IMR-90 (cell line): ENCODE measurements around the gene UBALD1. TPM values are rescaled to one million over a fixed set of nuclear protein-coding genes. Genes with fewer than 3 reads are reported as not detected.

Source experiments
- ATAC-seq: fragments of 200-7000 bp; cut with Tn5 transposase; 2 replicates; pipeline ENCODE4 v1.9.1; 2020; ENCODE audit warnings: low read depth, mild to moderate bottlenecking, moderate library complexity
- BruUV-seq: library from RNA; stranded (reverse); fragments of 400-500 nt; replicated peaks from 2 replicates; lab custom pipeline; 2021; lab: Mats Ljungman, UMichigan
- CTCF ChIA-PET: fragments of 300-600 bp; formaldehyde crosslinking; extraction: SDS; loops from one replicate; lab custom pipeline; 2021; ENCODE audit warnings: antibody characterized with exemption; lab: Yijun Ruan, JAX
- POLR2A ChIA-PET: fragments of 300-600 bp; sonication (Branson Sonifier 250); formaldehyde crosslinking; loops from one replicate; lab custom pipeline; 2022; ENCODE audit warnings: antibody characterized with exemption; ENCODE audit not compliant: unreplicated experiment; lab: Charles Lee
- DNase-seq: peaks from one replicate; pipeline ENCODE4 v3.0.0; 2013
- H2AFZ ChIP-seq: replicated peaks from 2 replicates; pipeline ENCODE3; 2013; ENCODE audit warnings: low read length, mild to moderate bottlenecking; ENCODE audit not compliant: poor library complexity
- H2AK5ac ChIP-seq: 2 replicates; pipeline ENCODE4 v1.6.1; 2013; ENCODE audit warnings: low read depth, low read length, inconsistent platforms
- H2AK9ac ChIP-seq: replicated peaks from 2 replicates; pipeline ENCODE3; 2013; ENCODE audit warnings: mild to moderate bottlenecking, low read depth, low read length, moderate library complexity; ENCODE audit not compliant: poor library complexity
- H2BK120ac ChIP-seq: 2 replicates; pipeline ENCODE4 v1.6.1; 2013; ENCODE audit warnings: low read depth, low read length, inconsistent platforms
- H2BK15ac ChIP-seq: 3 replicates; pipeline ENCODE4 v1.6.1; 2013; ENCODE audit warnings: low read depth, low read length, inconsistent platforms
- H2BK20ac ChIP-seq: 2 replicates; pipeline ENCODE4 v1.6.1; 2013; ENCODE audit warnings: low read depth, mild to moderate bottlenecking, inconsistent platforms, low read length, moderate library complexity
- H2BK5ac ChIP-seq: 2 replicates; pipeline ENCODE4 v1.6.1; 2013; ENCODE audit warnings: mild to moderate bottlenecking, low read depth, low read length, inconsistent platforms; ENCODE audit not compliant: poor library complexity, severe bottlenecking
- H3K14ac ChIP-seq: replicated peaks from 2 replicates; pipeline ENCODE4 v1.6.1; 2013; ENCODE audit warnings: low read depth, low read length, inconsistent platforms
- H3K18ac ChIP-seq: 2 replicates; pipeline ENCODE4 v1.6.1; 2013; ENCODE audit warnings: low read depth, low read length, control low read depth
- H3K23ac ChIP-seq: 2 replicates; pipeline ENCODE4 v1.6.1; 2013; ENCODE audit warnings: low read depth, low read length, inconsistent platforms
- H3K27ac ChIP-seq: 2 replicates; pipeline ENCODE4 v1.5.1; 2013; ENCODE audit warnings: mild to moderate bottlenecking, control low read depth, low read length; ENCODE audit not compliant: insufficient read depth
- H3K27me3 ChIP-seq: 2 replicates; pipeline ENCODE4 v1.6.1; 2013; ENCODE audit warnings: low read length; ENCODE audit not compliant: control insufficient read depth, insufficient read depth
- H3K36me3 ChIP-seq: 2 replicates; pipeline ENCODE4 v1.6.1; 2013; ENCODE audit warnings: low read length, mixed read lengths; ENCODE audit not compliant: control insufficient read depth, insufficient read depth
- H3K4ac ChIP-seq: 2 replicates; pipeline ENCODE4 v1.6.1; 2013; ENCODE audit warnings: low read depth, low read length, inconsistent platforms
- H3K4me1 ChIP-seq: 2 replicates; pipeline ENCODE4 v1.6.1; 2013; ENCODE audit warnings: low read length, mixed read lengths; ENCODE audit not compliant: control insufficient read depth, insufficient read depth
- H3K4me2 ChIP-seq: 2 replicates; pipeline ENCODE4 v1.6.1; 2013; ENCODE audit warnings: low read depth, mild to moderate bottlenecking, control low read depth, low read length, moderate library complexity
- H3K4me3 ChIP-seq: 2 replicates; pipeline ENCODE4 v1.5.1; 2013; ENCODE audit warnings: low read depth, mild to moderate bottlenecking, control low read depth, low read length, moderate library complexity; ENCODE audit not compliant: insufficient read depth
- H3K56ac ChIP-seq: 2 replicates; pipeline ENCODE4 v1.6.1; 2013; ENCODE audit warnings: low read length, inconsistent platforms; ENCODE audit not compliant: insufficient read depth; ENCODE audit errors: extremely low read depth
- H3K79me1 ChIP-seq, 2 experiments: 2 replicates each; pipeline ENCODE4 v1.6.1; 2013; ENCODE audit warnings: low read length in 2 of 2, inconsistent platforms in 1 of 2, low read depth in 1 of 2
- H3K9ac ChIP-seq: 2 replicates; pipeline ENCODE4 v1.6.1; 2013; ENCODE audit warnings: low read depth, low read length, control low read depth
- H3K9me1 ChIP-seq: 2 replicates; pipeline ENCODE4 v1.6.1; 2013; ENCODE audit warnings: low read length, inconsistent platforms; ENCODE audit not compliant: insufficient read depth
- H3K9me3 ChIP-seq: 2 replicates; pipeline ENCODE4 v1.6.1; 2013; ENCODE audit warnings: low read length; ENCODE audit not compliant: control insufficient read depth, insufficient read depth
- H4K20me1 ChIP-seq: 2 replicates; pipeline ENCODE4 v1.6.1; 2013; ENCODE audit warnings: low read length, inconsistent platforms; ENCODE audit not compliant: insufficient read depth
- H4K5ac ChIP-seq: 2 replicates; pipeline ENCODE4 v1.6.1; 2013; ENCODE audit warnings: mild to moderate bottlenecking, low read depth, low read length, control low read depth
- H4K8ac ChIP-seq, 2 experiments: 2 replicates each; pipeline ENCODE4 v1.6.1; 2013; ENCODE audit warnings: low read depth in 2 of 2, low read length in 2 of 2, control low read depth in 1 of 2, inconsistent platforms in 1 of 2
- H4K91ac ChIP-seq: 2 replicates; pipeline ENCODE4 v1.6.1; 2013; ENCODE audit warnings: low read depth, low read length, inconsistent platforms; ENCODE audit not compliant: insufficient read depth
- BHLHE40 ChIP-seq: fragments of 150-350 bp; IDR thresholded peaks from 2 replicates; pipeline ENCODE4 v1.6.1; 2016; ENCODE audit warnings: mild to moderate bottlenecking, low read depth, low read length
- CEBPB ChIP-seq: IDR thresholded peaks from 2 replicates; pipeline ENCODE4 v1.6.1; 2012; ENCODE audit warnings: low read depth, low read length, improper control_type of control experiment
- CHD1 ChIP-seq: IDR thresholded peaks from 2 replicates; pipeline ENCODE4 v1.6.1; 2012; ENCODE audit warnings: low read depth, low read length, improper control_type of control experiment
- ELK1 ChIP-seq: fragments of 150-350 bp; IDR thresholded peaks from 2 replicates; pipeline ENCODE4 v1.6.1; 2016; ENCODE audit warnings: low read depth, mild to moderate bottlenecking, low read length, moderate library complexity, borderline replicate concordance
- FOS ChIP-seq: fragments of 150-350 bp; IDR thresholded peaks from 2 replicates; pipeline ENCODE4 v1.6.1; 2016; ENCODE audit warnings: low read depth, low read length
- MAFK ChIP-seq: IDR thresholded peaks from 2 replicates; pipeline ENCODE4 v1.6.1; 2012; ENCODE audit warnings: low read depth, low read length, improper control_type of control experiment
- MAZ ChIP-seq: IDR thresholded peaks from 2 replicates; pipeline ENCODE4 v1.6.1; 2012; ENCODE audit warnings: low read depth, mild to moderate bottlenecking, low read length, improper control_type of control experiment, moderate library complexity, borderline replicate concordance
- MXI1 ChIP-seq: IDR thresholded peaks from 2 replicates; pipeline ENCODE4 v1.6.1; 2012; ENCODE audit warnings: low read depth, mild to moderate bottlenecking, low read length, moderate library complexity, borderline replicate concordance
- POLR2A ChIP-seq: IDR thresholded peaks from 2 replicates; pipeline ENCODE4 v1.6.1; 2012; ENCODE audit warnings: mild to moderate bottlenecking, low read depth, low read length
- RAD21 ChIP-seq: IDR thresholded peaks from 2 replicates; pipeline ENCODE4 v1.6.1; 2012; ENCODE audit warnings: low read length, improper control_type of control experiment
- RCOR1 ChIP-seq: IDR thresholded peaks from 2 replicates; pipeline ENCODE4 v1.6.1; 2012; ENCODE audit warnings: mild to moderate bottlenecking, low read length, improper control_type of control experiment; ENCODE audit not compliant: insufficient replicate concordance
- RFX5 ChIP-seq: IDR thresholded peaks from 2 replicates; pipeline ENCODE4 v1.8.0; 2012; ENCODE audit warnings: low read depth, mild to moderate bottlenecking, low read length, moderate library complexity
- SMC3 ChIP-seq: fragments of 150-350 bp; IDR thresholded peaks from 2 replicates; pipeline ENCODE4 v1.6.1; 2016; ENCODE audit warnings: low read depth, mild to moderate bottlenecking, antibody characterized with exemption, low read length, moderate library complexity
- WGBS, 2 experiments: methylation state at CpG; one replicate each; pipeline versions ENCODE4 v1.1.5 to v1.1.7; 2013; ENCODE audit warnings: missing lambda C conversion rate in 2 of 2; ENCODE audit not compliant: insufficient read length in 1 of 2; ENCODE audit errors: extremely low coverage in 2 of 2; 5-methylcytosine and 5-hydroxymethylcytosine counted together
- dilution Hi-C: fragments of 300-500 bp; cut with HindIII; formaldehyde crosslinking; loops from one replicate; pipeline ENCODE4 v1.14.3; 2018; ENCODE audit warnings: low sequenced_read_pairs; ENCODE audit not compliant: unreplicated experiment
- in situ Hi-C: fragments of 300-500 bp; cut with MboI; formaldehyde crosslinking; loops from 3 replicates; pipeline ENCODE4 v1.14.3; 2019; ENCODE audit warnings: low sequenced_read_pairs, inconsistent platforms, mixed read lengths
- intact Hi-C: fragments of 100-400 bp; cut with micrococcal nuclease; formaldehyde crosslinking; loops from 2 replicates; pipeline ENCODE4 v1.10.0; 2022
- polyA plus RNA-seq, 3 experiments: library from polyadenylated mRNA; depleted of rRNA; stranded (reverse); fragments of >200 nt; gene quantifications; 2 replicates each; pipeline ENCODE4 v1.2.3, GENCODE V29; 2012; ENCODE audit warnings: low replicate concordance in 1 of 3
- total RNA-seq: library from RNA; depleted of rRNA; stranded (reverse); fragments of >200 nt; gene quantifications from 2 replicates; pipeline ENCODE4 v1.2.3, GENCODE V29; 2012
- TF ChIP-seq, protein P1 (sequence below): conservative IDR thresholded peaks from 2 replicates; pipeline ENCODE4 v1.5.1; 2012; ENCODE audit warnings: mild to moderate bottlenecking, low read depth, low read length, improper control_type of control experiment
- TF ChIP-seq, protein P2 (sequence below): fragments of 150-350 bp; IDR thresholded peaks from 2 replicates; pipeline ENCODE4 v1.6.1; 2017; ENCODE audit warnings: mild to moderate bottlenecking, antibody characterized with exemption, low read length, low read depth

The UBALD1 gene
- total and polyA plus RNA-seq, 2 of the 4 experiments (the other 2 are of a cell fraction), result 1.3 to 14.5 TPM

- intact Hi-C loops, result loop anchor here (2.0 kb wide), 1 partner anchor 344 kb away; no protein-coding TSS in a partner anchor
- H2AK5ac ChIP-seq, result peak overlapping the region; percentile 57; the same call in 1 of the 2 replicates
- H3K9me1 ChIP-seq, result peaks cover 8% of the 10 kb centered on the region
- H4K20me1 ChIP-seq, result peaks cover 51% of the 10 kb centered on the region
- H3K9ac ChIP-seq, result peak overlapping the region; percentile 97
- H2AFZ ChIP-seq, result peak overlapping the region; percentile 98
- peak overlapping the region; percentile 99 for H3K27ac ChIP-seq
- no peak overlapping the region for H4K8ac ChIP-seq
- H3K79me1 ChIP-seq, result peaks cover 16 to 61% of the 10 kb centered on the region in 2 experiments
- no peak for ATAC-seq
- H3K4me2 ChIP-seq, result peak overlapping the region; percentile 100
- no peak overlapping the region for H3K56ac ChIP-seq
- no peak overlapping the region for H2BK5ac ChIP-seq
- H3K23ac ChIP-seq, result peak overlapping the region; percentile 79
- no peak overlapping the region for H4K5ac ChIP-seq
- dilution Hi-C loops, result no loop called here
- no peaks in the 10 kb centered on the region for H3K9me3 ChIP-seq
- peaks cover 13% of the 10 kb centered on the region; the same call in 1 of the 2 replicates for H3K36me3 ChIP-seq
- H3K4me3 ChIP-seq, result peak overlapping the region; percentile 100
- DNase-seq, result no peak
- H2BK20ac ChIP-seq, result no peak overlapping the region
- no peak overlapping the region for H3K18ac ChIP-seq
- H2AK9ac ChIP-seq, result peak overlapping the region; percentile 78
- no peaks in the 10 kb centered on the region for H3K27me3 ChIP-seq
- in situ Hi-C loops, result no loop called here
- no peak overlapping the region for H2BK120ac ChIP-seq
- H3K14ac ChIP-seq, result peak overlapping the region; percentile 74
- ChIA-PET CTCF (no interaction called here), POLR2A (no interaction called here)
- H3K4ac ChIP-seq, result peak overlapping the region; percentile 85
- no peak overlapping the region; the same call in 1 of the 2 replicates for H4K91ac ChIP-seq
- peaks cover 25% of the 10 kb centered on the region for H3K4me1 ChIP-seq
- H2BK15ac ChIP-seq, result no peak overlapping the region
- 83% methylated on average over 6 of the region's 14 CpGs; no CpG with 5 or more reads in 1 of the 2 experiments for WGBS, 2 experiments
- BruUV-seq, result no TSS peak
- no peak for TF ChIP-seq ELK1
- TF ChIP-seq RAD21, result no peak
- TF ChIP-seq MAZ, result no peak
- TF ChIP-seq FOS, result no peak
- no peak for TF ChIP-seq MAFK
- no peak for TF ChIP-seq CEBPB
- no peak for TF ChIP-seq SMC3
- TF ChIP-seq, protein P1, sequence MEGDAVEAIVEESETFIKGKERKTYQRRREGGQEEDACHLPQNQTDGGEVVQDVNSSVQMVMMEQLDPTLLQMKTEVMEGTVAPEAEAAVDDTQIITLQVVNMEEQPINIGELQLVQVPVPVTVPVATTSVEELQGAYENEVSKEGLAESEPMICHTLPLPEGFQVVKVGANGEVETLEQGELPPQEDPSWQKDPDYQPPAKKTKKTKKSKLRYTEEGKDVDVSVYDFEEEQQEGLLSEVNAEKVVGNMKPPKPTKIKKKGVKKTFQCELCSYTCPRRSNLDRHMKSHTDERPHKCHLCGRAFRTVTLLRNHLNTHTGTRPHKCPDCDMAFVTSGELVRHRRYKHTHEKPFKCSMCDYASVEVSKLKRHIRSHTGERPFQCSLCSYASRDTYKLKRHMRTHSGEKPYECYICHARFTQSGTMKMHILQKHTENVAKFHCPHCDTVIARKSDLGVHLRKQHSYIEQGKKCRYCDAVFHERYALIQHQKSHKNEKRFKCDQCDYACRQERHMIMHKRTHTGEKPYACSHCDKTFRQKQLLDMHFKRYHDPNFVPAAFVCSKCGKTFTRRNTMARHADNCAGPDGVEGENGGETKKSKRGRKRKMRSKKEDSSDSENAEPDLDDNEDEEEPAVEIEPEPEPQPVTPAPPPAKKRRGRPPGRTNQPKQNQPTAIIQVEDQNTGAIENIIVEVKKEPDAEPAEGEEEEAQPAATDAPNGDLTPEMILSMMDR, result no peak
- no peak for TF ChIP-seq RCOR1
- TF ChIP-seq, protein P2, sequence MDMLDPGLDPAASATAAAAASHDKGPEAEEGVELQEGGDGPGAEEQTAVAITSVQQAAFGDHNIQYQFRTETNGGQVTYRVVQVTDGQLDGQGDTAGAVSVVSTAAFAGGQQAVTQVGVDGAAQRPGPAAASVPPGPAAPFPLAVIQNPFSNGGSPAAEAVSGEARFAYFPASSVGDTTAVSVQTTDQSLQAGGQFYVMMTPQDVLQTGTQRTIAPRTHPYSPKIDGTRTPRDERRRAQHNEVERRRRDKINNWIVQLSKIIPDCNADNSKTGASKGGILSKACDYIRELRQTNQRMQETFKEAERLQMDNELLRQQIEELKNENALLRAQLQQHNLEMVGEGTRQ, result no peak
- no peak for TF ChIP-seq BHLHE40
- no peak for TF ChIP-seq CHD1
- TF ChIP-seq POLR2A, result no peak
- no peak for TF ChIP-seq RFX5
- TF ChIP-seq MXI1, result no peak
These were observed 1.6 kb downstream of the UBALD1 start for GRCh38 chr16:4612977-4613635.
